ENCODE results near the gene HHIPL2.
"Not testable (repeated sequence)": the region's sequence is repeated elsewhere in the genome, so short reads cannot be mapped to it uniquely, and the experiment has no call there.

Gene HHIPL2

DNA sequence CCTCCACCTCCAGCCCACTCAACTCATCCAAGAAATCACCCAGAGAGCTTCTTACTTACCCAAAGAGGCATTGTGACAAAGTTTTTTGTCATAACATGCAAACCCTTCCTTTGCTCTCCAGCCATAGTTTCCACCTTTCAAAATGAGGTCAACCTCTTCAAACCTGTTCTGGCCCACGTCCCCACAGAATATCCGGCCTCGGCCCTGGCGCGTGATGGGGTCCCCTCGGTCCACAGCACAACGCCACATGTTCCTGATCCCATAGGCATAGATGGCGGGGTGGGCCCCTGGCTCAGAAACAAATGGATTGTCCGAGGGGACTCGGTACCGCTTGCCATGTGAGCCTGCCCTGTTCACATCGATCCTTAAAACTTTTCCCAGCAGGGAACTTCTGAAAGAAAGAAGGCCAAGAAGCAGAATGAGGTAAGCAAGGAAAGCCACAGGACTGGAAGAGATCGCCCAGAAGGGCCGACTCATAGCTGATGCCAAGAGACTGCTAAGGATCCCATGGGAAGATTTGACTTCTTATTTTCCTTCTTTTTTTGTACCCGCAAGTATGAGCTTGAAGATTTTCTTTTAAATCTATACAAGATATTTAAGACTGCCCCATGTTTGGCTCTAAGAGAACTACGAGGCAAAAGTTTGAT lies 7.8 kb downstream of the HHIPL2 start:
- no peak for DNase-seq

DNA sequence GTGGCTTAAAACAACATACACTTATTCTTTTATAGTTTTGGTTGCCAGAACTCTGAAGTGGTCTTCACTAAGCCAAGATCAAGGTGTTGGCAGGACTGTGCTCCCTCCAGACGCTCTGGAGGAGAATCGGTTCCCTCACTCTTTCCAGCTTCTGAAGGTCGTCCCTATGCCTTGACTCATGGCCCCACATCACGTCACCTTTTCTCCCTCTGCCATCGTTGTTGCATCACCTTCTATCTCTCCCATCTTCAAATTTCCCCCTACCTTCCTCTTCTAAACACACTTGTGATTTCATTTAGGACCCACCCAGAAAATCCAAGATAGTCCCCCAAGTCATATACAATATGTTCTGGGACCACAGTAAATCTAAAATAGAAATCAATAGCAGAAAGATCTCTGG lies 12.4 kb downstream of the HHIPL2 start:
- DNase-seq, result no peak

DNA sequence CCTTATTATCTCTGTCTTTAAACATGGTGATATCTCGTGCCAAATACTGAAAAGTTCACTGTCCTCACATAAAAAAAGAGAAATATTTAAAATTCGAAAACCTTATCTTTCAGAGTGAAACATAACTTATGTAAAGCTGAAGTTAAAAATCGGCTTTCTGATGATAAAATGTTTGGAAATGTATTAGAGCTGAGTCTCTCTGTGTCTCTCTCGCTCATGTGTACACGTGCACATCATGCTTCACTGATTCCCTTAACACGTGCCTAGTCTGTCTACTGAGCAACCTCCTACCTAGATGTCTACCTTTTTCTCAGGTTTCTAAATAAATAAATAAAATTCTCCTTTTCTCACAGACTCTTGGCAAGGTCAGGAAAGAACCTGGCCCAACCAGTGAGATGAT lies 17.1 kb downstream of the HHIPL2 start:
- DNase-seq, result no peak

DNA sequence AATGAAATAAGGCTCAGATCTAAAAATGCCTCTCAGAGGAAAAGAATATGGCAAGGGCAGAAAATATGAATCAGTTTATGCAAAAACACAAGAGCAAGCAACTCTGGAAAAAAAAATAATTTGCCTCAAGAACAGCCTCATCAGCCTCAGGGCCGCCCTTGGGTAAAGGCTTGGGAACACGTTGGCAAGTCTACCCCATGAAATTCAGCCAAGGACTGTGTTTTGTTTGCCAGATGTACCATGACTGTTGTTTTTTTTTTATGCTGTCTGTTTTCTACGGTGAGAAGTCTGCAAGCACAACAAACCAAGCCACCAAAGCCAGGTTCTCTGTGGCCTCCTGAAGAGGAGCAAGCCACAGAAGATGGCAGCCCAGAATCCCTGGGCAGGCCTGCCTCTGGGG lies 18.0 kb downstream of the HHIPL2 start:
- no peak for DNase-seq

DNA sequence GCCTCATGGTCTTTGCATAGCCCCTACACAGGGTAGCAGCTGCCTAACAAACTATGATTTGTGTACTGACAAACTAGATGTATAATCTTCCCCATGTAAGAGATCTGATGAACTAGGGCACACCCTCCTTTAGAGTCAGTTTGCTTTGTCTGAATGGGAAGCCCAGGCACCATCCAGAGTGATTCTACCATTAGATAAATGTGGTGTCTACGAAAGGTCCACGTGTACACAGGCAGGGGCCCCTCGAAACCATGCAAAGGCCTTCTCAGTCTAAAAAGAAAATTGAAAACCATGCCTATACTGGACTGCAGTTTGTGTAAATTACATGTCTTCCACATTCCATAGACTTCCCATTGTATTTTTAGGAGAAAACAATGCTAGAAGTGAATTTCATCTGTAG lies 18.7 kb downstream of the HHIPL2 start:
- no peak for DNase-seq

DNA sequence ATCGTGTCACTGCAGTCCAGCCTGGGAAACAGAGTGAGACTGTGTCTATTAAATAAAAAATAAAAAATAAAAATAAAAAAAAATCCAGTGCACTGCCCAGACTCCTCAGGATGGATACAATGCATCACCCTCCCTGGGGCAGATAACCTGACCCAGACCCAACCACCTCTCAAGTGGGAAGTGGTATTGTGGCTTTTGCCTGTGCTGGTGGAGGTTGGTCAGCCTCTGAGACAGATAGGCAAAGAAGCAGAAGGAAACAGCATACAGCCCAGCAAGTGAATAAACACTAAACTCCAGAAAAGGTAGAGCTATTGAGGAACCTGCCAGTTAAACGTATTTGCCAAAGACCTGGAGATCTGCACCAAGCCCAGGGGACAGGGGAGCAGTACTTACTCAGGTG lies 22.0 kb downstream of the HHIPL2 start:
- DNase-seq, result no peak

DNA sequence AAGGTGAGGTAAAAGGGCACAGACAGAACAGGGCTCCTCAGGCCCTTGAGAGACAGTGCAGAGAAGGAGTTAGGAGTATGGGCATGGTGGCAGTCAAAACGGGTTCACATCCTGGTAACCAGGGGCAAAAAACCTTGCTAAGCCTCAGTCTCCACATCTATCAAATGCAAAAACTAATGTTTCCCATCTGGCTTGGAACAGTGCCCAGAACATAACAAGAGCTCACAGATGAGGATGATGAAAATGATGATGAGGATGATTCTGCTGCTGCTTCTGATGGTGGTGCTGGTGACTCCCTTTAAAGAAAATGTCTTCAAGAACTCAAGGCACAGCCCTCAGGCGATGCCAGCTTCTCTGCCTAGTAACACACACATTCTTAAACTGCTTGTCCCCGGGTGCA lies 24.1 kb downstream of the HHIPL2 start:
- no peak for DNase-seq

DNA sequence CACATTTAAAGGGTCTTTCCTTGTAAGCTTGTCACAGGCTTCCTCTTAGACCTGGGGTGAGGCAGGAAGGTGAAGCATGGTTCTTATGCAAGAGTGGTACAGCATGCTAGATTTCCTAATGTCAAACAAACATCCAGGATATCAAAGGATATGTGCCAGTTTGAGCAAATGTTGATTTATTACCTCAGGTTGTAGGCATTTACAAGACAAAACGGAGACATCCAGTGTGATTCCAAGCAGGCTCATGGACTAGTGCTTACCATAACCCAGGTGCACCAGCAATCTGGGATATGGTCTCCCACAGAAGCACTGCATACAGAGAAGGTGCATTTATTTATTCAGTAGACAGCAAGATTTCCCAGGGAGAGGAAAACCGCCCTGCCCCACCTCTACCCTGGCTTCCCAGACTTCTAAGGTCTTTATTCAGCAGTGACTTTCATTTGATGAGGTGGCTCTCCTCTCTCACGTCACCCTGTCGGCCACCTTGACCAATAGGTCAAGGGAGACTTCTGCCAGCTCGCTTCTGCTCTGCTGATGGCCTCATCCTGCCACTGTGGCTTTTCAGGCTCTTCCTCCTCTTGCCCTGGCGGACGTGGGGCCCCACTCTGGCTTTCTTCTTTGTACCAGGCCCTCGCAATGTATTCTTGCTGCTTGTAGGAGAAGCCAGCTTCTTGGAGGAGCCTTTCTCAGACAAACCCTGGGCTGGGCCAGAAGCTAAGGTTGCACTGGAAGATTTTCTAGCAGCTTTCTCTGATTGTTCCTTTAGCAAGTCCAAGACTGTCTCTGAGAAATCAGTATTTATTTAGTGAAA lies 25.6 kb downstream of the HHIPL2 start:
- no peak for DNase-seq

DNA sequence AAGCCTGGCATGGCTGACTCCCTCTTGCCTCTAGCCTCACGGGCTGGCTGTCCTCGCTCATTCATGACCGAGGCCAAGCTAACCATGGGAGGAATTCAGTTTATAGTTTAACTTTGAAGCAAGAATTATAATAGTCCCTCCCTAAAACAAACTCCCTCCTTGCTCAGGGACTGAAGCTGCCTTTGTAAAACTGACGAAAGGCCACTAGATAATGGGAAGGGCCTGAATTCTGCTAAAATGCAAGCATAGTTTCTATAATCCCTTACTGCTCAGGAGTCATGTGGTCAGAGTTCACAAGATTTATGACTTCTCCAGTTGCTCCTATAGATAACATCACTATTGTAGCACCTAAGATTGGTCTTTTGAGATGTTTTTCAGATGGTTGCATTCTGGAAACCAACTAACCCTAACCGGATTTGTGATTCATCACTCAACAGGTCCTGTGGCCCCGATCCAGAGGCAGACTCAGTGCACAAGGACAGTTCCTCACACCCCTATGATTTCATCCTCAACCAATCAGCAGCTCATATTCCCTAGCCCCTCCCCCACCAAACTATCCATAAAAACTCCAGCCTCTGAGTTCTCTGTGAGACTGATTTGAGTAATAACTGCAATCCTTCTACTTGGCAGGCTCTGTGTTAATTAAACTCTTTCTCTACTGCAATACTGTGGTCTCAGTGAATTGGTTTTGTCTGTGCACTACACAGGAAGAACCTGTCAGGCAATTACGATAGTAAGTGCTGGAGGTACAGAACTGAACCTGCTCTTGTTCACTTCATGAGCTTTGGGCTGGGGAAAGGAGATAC lies 26.4 kb downstream of the HHIPL2 start:
- no peak for DNase-seq

DNA sequence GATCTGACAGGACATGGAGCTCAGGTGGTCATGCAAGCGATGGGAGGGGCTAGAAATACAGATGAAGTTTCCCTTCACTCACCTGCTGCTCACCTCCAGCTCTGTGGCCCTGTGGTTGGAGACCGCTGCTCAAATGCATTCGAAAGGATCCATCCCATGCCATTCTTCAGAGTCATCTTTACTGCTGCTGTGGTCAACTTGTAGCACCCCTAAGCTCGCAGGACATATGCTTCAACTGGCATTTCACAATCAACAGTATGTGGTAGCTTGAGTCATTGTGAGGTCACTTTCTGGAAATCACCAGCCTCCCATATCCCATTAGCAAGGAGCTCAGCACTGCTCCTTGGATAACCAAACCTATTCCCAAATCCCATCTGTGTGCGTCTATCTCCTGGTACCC lies 58.4 kb downstream of the HHIPL2 start:
- DNase-seq, result not testable (repeated sequence)

DNA sequence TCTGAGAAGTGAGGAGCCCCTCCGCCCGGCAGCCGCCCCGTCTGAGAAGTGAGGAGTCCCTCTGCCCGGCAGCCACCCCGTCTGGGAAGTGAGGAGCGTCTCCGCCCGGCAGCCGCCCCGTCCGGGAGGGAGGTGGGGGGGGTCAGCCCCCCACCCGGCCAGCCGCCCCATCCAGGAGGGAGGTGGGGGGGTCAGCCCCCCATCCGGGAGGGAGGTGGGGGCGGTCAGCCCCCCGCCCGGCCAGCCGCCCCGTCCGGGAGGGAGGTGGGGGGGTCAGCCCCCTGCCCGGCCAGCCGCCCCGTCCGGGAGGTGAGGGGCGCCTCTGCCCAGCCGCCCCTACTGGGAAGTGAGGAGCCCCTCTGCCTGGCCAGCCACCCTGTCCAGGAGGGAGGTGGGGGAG lies 60.1 kb downstream of the HHIPL2 start:
- DNase-seq, result not testable (repeated sequence)

DNA sequence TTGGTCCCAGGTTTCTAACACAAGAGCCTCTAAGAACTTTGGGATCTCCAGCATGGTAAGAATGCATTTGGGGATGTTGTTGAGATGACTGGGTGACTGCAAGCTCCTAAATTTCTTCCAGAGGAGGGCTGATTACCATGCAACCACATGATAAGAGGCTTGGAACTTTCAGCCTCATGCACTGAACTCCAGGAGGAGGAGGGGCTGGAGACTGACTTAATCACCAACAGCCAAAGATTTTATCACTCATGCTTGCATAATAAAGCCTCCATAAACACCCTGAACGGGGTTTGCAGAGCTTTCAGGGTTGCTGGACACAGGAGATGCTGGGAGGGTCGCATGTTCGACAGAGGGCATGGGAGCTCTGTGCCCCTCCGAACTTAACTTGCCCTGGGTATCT lies 63.9 kb downstream of the HHIPL2 start:
- not testable (repeated sequence) for DNase-seq

DNA sequence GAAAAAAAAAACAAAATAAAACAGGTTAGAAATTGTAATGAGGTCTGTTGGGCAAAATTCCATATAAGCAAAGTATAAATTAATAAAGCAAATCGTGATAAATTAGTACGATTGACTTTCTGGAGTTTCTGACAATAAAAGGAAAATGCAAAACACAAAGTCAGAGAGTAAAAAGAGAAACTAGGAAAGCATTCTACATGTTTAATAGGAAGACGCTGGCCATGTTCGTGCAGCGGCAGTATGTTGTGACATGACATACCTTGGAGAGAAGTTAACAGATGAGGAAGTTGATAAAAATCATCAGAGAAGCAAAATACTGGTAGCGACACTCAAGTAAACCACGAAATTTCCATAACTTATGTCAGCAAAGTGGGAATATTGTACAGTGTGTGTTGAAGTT lies 68.3 kb downstream of the HHIPL2 start:
- not testable (repeated sequence) for DNase-seq

DNA sequence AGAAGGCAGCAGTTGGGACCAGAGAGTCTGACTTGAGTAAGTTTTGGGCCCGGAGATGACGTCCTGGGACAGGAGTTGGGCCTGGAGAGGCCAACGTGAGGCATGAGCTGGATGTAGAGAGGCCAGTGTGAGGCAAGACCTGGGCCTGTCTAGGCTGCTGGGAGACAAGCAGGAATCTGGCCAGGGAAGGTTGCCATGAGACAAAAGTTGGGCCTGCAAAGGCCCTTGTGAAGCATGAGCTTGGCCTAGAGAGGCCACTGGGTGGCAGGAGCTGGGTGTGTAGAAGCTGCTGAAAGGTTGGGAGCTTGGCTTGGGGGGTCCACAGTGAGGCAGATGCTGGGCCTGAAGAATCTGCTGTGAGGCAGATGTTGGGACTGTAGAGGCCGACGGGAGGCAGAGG lies 71.5 kb downstream of the HHIPL2 start:
- not testable (repeated sequence) for DNase-seq

DNA sequence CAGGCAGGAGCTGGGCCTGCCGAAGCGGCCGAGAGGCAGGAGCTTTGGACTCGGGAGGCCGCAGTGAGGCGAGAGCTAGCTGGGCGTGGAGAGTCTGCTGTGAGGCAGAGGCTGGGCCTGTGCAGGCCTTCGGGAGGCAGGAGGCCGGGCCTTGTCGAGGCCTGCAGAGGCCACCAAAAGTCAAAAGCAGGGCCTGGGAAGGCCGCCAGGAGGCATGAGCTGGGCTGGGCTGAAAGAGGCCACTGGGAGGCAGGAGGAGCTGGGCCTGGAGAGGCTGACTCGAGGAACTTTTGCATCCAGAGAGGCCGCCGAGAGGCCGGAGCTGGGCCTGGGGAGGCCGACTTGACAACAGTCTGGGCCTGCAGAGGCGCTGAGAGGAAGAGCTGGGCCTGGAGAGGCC lies 74.2 kb downstream of the HHIPL2 start:
- DNase-seq, result not testable (repeated sequence)

DNA sequence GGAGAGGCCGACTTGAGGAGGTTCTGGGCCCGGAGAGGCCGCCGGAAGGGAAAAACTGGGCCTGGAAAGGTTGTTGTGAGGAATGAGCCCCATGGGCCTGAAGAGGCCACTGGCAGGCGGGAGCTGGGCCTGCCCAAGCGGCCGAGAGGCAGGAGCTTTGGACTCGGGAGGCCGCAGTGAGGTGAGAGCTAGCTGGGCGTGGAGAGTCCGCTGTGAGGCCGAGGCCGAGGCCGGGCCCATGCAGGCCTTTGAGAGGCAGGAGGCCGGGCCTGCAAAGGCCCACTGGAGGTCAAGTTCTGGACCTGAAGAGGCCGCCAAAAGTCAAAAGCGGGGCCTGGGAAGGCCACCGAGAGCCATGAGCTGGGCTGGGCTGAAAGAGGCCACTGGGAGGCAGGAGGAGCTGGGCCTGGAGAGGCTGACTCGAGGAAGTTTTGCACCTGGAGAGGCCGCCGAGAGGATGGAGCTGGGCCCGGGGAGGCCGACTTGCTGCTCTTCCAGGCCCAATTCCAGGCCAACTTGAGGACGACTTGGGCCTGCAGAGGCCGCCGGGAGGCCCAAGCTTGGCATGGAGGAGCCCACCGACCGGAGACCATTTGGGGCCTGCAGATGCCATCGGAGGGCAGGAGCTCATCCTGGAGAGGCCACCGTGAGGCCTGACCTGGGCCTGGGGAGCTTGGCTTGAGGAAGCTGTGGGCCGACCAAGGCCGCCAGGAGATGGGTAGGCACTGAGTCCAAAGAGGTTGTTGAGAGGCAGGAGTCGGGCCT lies 74.9 kb downstream of the HHIPL2 start:
- DNase-seq, result not testable (repeated sequence)
